GM23338 (cell line): ENCODE results near the gene LGALS12.

Source experiments
- EZH2 ChIP-seq: fragments of 200-600 bp; sonication (generic); IDR thresholded peaks from one replicate; pipeline ENCODE4 v1.8.0; 2017; ENCODE audit warnings: antibody characterized with exemption, mild to moderate bottlenecking, low read depth; ENCODE audit not compliant: unreplicated experiment
- EZH2phosphoT487 ChIP-seq: fragments of 200-600 bp; sonication (generic); IDR thresholded peaks from one replicate; pipeline ENCODE4 v1.8.1; 2018; ENCODE audit warnings: antibody characterized with exemption; ENCODE audit not compliant: unreplicated experiment
- POLR2AphosphoS5 ChIP-seq: IDR thresholded peaks from 2 replicates; pipeline ENCODE4 v1.6.1; 2016; ENCODE audit warnings: antibody characterized with exemption, low read depth
- TF ChIP-seq, protein P1 (sequence below), 2 experiments: fragments of 200-600 bp in 1 of 2; sonication (generic) in 1 of 2; conservative IDR thresholded peaks; 2 replicates each; pipeline versions ENCODE4 v1.5.1 to v1.6.1; 2016 to 2017; ENCODE audit warnings: antibody characterized with exemption in 2 of 2, low read depth in 2 of 2, mild to moderate bottlenecking in 2 of 2, moderate library complexity in 1 of 2
- TF ChIP-seq, protein P2 (sequence below): IDR thresholded peaks from one replicate; pipeline ENCODE4 v1.6.1; 2018; ENCODE audit warnings: antibody characterized with exemption; ENCODE audit not compliant: unreplicated experiment

DNA sequence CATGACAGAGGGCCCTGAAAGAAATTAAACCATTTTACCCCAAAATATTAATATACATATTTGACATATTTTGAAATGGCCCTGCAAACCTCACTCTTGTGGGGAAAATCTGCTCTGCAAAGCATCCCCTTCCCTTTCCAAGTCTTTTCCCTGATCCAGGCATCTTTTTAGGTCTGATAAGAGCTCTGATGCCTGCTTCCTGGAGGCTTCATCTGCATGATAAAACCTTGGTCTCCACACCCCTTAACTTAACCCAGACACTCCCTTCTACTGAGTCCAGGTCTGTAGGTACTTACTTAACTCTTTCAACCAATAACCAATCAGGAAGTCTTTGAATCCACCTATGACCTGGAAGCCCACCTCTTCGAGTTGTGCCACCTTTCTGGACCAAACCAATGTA, 1.8 kb upstream of the LGALS12 start:
- TF ChIP-seq, protein P1, sequence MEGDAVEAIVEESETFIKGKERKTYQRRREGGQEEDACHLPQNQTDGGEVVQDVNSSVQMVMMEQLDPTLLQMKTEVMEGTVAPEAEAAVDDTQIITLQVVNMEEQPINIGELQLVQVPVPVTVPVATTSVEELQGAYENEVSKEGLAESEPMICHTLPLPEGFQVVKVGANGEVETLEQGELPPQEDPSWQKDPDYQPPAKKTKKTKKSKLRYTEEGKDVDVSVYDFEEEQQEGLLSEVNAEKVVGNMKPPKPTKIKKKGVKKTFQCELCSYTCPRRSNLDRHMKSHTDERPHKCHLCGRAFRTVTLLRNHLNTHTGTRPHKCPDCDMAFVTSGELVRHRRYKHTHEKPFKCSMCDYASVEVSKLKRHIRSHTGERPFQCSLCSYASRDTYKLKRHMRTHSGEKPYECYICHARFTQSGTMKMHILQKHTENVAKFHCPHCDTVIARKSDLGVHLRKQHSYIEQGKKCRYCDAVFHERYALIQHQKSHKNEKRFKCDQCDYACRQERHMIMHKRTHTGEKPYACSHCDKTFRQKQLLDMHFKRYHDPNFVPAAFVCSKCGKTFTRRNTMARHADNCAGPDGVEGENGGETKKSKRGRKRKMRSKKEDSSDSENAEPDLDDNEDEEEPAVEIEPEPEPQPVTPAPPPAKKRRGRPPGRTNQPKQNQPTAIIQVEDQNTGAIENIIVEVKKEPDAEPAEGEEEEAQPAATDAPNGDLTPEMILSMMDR (conservative IDR thresholded peaks at IDR 0.05; ENCODE audit: low read depth in 2 of 2), result no peak
- TF ChIP-seq, protein P2, sequence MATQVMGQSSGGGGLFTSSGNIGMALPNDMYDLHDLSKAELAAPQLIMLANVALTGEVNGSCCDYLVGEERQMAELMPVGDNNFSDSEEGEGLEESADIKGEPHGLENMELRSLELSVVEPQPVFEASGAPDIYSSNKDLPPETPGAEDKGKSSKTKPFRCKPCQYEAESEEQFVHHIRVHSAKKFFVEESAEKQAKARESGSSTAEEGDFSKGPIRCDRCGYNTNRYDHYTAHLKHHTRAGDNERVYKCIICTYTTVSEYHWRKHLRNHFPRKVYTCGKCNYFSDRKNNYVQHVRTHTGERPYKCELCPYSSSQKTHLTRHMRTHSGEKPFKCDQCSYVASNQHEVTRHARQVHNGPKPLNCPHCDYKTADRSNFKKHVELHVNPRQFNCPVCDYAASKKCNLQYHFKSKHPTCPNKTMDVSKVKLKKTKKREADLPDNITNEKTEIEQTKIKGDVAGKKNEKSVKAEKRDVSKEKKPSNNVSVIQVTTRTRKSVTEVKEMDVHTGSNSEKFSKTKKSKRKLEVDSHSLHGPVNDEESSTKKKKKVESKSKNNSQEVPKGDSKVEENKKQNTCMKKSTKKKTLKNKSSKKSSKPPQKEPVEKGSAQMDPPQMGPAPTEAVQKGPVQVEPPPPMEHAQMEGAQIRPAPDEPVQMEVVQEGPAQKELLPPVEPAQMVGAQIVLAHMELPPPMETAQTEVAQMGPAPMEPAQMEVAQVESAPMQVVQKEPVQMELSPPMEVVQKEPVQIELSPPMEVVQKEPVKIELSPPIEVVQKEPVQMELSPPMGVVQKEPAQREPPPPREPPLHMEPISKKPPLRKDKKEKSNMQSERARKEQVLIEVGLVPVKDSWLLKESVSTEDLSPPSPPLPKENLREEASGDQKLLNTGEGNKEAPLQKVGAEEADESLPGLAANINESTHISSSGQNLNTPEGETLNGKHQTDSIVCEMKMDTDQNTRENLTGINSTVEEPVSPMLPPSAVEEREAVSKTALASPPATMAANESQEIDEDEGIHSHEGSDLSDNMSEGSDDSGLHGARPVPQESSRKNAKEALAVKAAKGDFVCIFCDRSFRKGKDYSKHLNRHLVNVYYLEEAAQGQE, result no peak
- TF ChIP-seq EZH2, result no peak
- TF ChIP-seq EZH2phosphoT487, result no peak
- TF ChIP-seq POLR2AphosphoS5, result no peak
